NT2/D1 (cell line): ENCODE data around the gene C2orf78.

Experiments used
- DNase-seq: peaks from one replicate; pipeline ENCODE4 v3.0.0-alpha.2; 2011; ENCODE audit warnings: low read depth, low spot score
- H3K27me3 ChIP-seq: 2 replicates; pipeline ENCODE4 v1.6.0; 2011; ENCODE audit warnings: mild to moderate bottlenecking; ENCODE audit not compliant: insufficient read length, insufficient read depth
- H3K36me3 ChIP-seq: 2 replicates; pipeline ENCODE4 v1.6.1; 2011; ENCODE audit warnings: mild to moderate bottlenecking, low read length, mixed read lengths; ENCODE audit not compliant: insufficient read depth, insufficient read length
- H3K4me1 ChIP-seq: 2 replicates; pipeline ENCODE4 v1.5.1; 2011; ENCODE audit not compliant: insufficient read depth, insufficient read length
- H3K4me3 ChIP-seq: 2 replicates; pipeline ENCODE4 v1.5.1; 2011; ENCODE audit warnings: low read depth; ENCODE audit not compliant: insufficient read length
- H3K9ac ChIP-seq: 2 replicates; pipeline ENCODE4 v1.6.0; 2011; ENCODE audit warnings: low read depth; ENCODE audit not compliant: insufficient read length
- H3K9me3 ChIP-seq: 2 replicates; pipeline ENCODE4 v1.5.1; 2011; ENCODE audit warnings: mild to moderate bottlenecking, low read length; ENCODE audit not compliant: insufficient read depth
- SUZ12 ChIP-seq: IDR thresholded peaks from 2 replicates; pipeline ENCODE4 v1.6.1; 2011; ENCODE audit not compliant: insufficient read length, insufficient read depth; ENCODE audit errors: extremely low read depth
- YY1 ChIP-seq: IDR thresholded peaks from 2 replicates; pipeline ENCODE4 v1.6.1; 2011; ENCODE audit not compliant: insufficient read length, insufficient read depth
- ZNF274 ChIP-seq: IDR thresholded peaks from 2 replicates; pipeline ENCODE4 v1.6.1; 2011; ENCODE audit warnings: mild to moderate bottlenecking, low read depth, low read length

Gene C2orf78

GRCh38 chr2:73759285-73759764 lies 24.7 kb upstream of the C2orf78 start:
- H3K9me3 ChIP-seq = peaks cover 8% of the 10 kb centered on the region; the same call in 1 of the 2 replicates
- DNase-seq = no peak
- no peak overlapping the region for H3K4me3 ChIP-seq
- H3K4me1 ChIP-seq = no peaks in the 10 kb centered on the region
- no peak overlapping the region for H3K9ac ChIP-seq
- peaks cover 68% of the 10 kb centered on the region for H3K36me3 ChIP-seq
- TF ChIP-seq SUZ12 (no peak), YY1 (no peak), ZNF274 (no peak)
- H3K27me3 ChIP-seq = no peaks in the 10 kb centered on the region

GRCh38 chr2:73759904-73760303 lies 24.1 kb upstream of the C2orf78 start:
- Histone ChIP-seq H3K9me3 (peaks cover 6% of the 10 kb centered on the region; the same call in 1 of the 2 replicates), H3K4me3 (no peak overlapping the region), H3K4me1 (no peaks in the 10 kb centered on the region), H3K36me3 (peaks cover 73% of the 10 kb centered on the region), H3K9ac (no peak overlapping the region), H3K27me3 (no peaks in the 10 kb centered on the region)
- no peak for DNase-seq
- TF ChIP-seq ZNF274 (no peak), YY1 (no peak), SUZ12 (no peak)

GRCh38 chr2:73762571-73762970 lies 21.4 kb upstream of the C2orf78 start:
- Histone ChIP-seq H3K4me1 (no peaks in the 10 kb centered on the region), H3K9ac (no peak overlapping the region), H3K4me3 (no peak overlapping the region), H3K27me3 (no peaks in the 10 kb centered on the region), H3K36me3 (peaks cover 75% of the 10 kb centered on the region), H3K9me3 (no peaks in the 10 kb centered on the region)
- no peak for TF ChIP-seq YY1
- no peak for TF ChIP-seq SUZ12
- TF ChIP-seq ZNF274 = no peak
- DNase-seq = no peak

- Histone ChIP-seq H3K9ac (no peak overlapping the region), H3K36me3 (peaks cover 75% of the 10 kb centered on the region), H3K4me1 (no peaks in the 10 kb centered on the region), H3K27me3 (no peaks in the 10 kb centered on the region), H3K9me3 (no peaks in the 10 kb centered on the region), H3K4me3 (no peak overlapping the region)
- TF ChIP-seq YY1 (no peak), ZNF274 (no peak), SUZ12 (no peak)
- no peak for DNase-seq
Measured at GRCh38 chr2:73764945-73765344, 19.0 kb upstream of the C2orf78 start.

GRCh38 chr2:73766349-73766748 lies 17.6 kb upstream of the C2orf78 start:
- DNase-seq = no peak
- no peaks in the 10 kb centered on the region for H3K9me3 ChIP-seq
- no peaks in the 10 kb centered on the region for H3K27me3 ChIP-seq
- H3K9ac ChIP-seq = no peak overlapping the region
- peaks cover 67% of the 10 kb centered on the region for H3K36me3 ChIP-seq
- no peak overlapping the region for H3K4me3 ChIP-seq
- no peaks in the 10 kb centered on the region for H3K4me1 ChIP-seq
- TF ChIP-seq ZNF274 = no peak
- no peak for TF ChIP-seq YY1
- TF ChIP-seq SUZ12 = no peak

GRCh38 chr2:73766994-73767393 lies 17.0 kb upstream of the C2orf78 start:
- peaks cover 61% of the 10 kb centered on the region for H3K36me3 ChIP-seq
- no peak for TF ChIP-seq YY1
- TF ChIP-seq SUZ12 = no peak
- no peak for TF ChIP-seq ZNF274
- no peak overlapping the region for H3K4me3 ChIP-seq
- no peak for DNase-seq
- H3K27me3 ChIP-seq = no peaks in the 10 kb centered on the region
- H3K9me3 ChIP-seq = no peaks in the 10 kb centered on the region
- no peak overlapping the region for H3K9ac ChIP-seq
- H3K4me1 ChIP-seq = no peaks in the 10 kb centered on the region

GRCh38 chr2:73770725-73771124 lies 13.3 kb upstream of the C2orf78 start:
- DNase-seq = no peak
- Histone ChIP-seq H3K9me3 (no peaks in the 10 kb centered on the region), H3K9ac (no peak overlapping the region), H3K36me3 (peaks cover 66% of the 10 kb centered on the region), H3K27me3 (no peaks in the 10 kb centered on the region), H3K4me1 (no peaks in the 10 kb centered on the region), H3K4me3 (no peak overlapping the region)
- TF ChIP-seq YY1 (no peak), SUZ12 (no peak), ZNF274 (no peak)

- TF ChIP-seq SUZ12 (no peak), YY1 (no peak), ZNF274 (no peak)
- H3K27me3 ChIP-seq = no peaks in the 10 kb centered on the region
- no peak overlapping the region for H3K9ac ChIP-seq
- H3K4me3 ChIP-seq = no peak overlapping the region
- H3K4me1 ChIP-seq = no peaks in the 10 kb centered on the region
- no peaks in the 10 kb centered on the region for H3K9me3 ChIP-seq
- DNase-seq = no peak
- peaks cover 67% of the 10 kb centered on the region for H3K36me3 ChIP-seq
Measured at GRCh38 chr2:73772819-73773218, 11.2 kb upstream of the C2orf78 start.
